GM12878 (cell line): ENCODE data around the gene RFX1. TPM values are rescaled to one million over a fixed set of nuclear protein-coding genes. Genes with fewer than 3 reads are reported as not detected.

Experiments used
- ATAC-seq: fragments of 200-7000 bp; cut with Tn5 transposase; 3 replicates; pipeline ENCODE4 v1.9.1; 2020; ENCODE audit warnings: mild to moderate bottlenecking, moderate library complexity
- BruUV-seq: library from RNA; stranded (reverse); fragments of 400-500 nt; replicated peaks from 2 replicates; lab custom pipeline; 2021; lab: Mats Ljungman, UMichigan
- CTCF ChIA-PET: fragments of 300-600 bp; sonication (Branson Sonifier 250); formaldehyde crosslinking; extraction: SDS; loops from one replicate; lab custom pipeline; 2021; ENCODE audit warnings: inconsistent platforms; lab: Yijun Ruan, JAX
- POLR2A ChIA-PET: fragments of 350-600 bp; formaldehyde crosslinking; extraction: SDS; loops from one replicate; lab custom pipeline; 2021; ENCODE audit warnings: inconsistent platforms; lab: Charles Lee
- RAD21 ChIA-PET: fragments of 300-600 bp; sonication (Branson Sonifier 250); formaldehyde crosslinking; loops from one replicate; lab custom pipeline; 2023; ENCODE audit warnings: antibody characterized with exemption; ENCODE audit not compliant: unreplicated experiment; lab: Charles Lee
- SMC1A ChIA-PET: fragments of 300-600 bp; sonication (Branson Sonifier 250); formaldehyde crosslinking; loops from one replicate; lab custom pipeline; 2023; ENCODE audit not compliant: unreplicated experiment, uncharacterized antibody; lab: Charles Lee
- DNase-seq: peaks from one replicate; pipeline ENCODE4 v3.0.0-alpha.2; 2011; ENCODE audit warnings: low read depth, low spot score
- FAIRE-seq: peaks from 3 replicates; lab custom pipeline; 2011; peaks lifted over from hg19 to GRCh38; lab: Jason Lieb, UNC
- H2AFZ ChIP-seq: 2 replicates; pipeline ENCODE4 v1.6.0; 2011; ENCODE audit warnings: low read depth, low read length, control low read depth; ENCODE audit not compliant: control insufficient read depth
- H3K27ac ChIP-seq: 2 replicates; pipeline ENCODE4 v1.5.1; 2011; ENCODE audit warnings: control low read depth; ENCODE audit not compliant: control insufficient read depth, insufficient read depth
- H3K27me3 ChIP-seq, 2 experiments: replicated peaks in 1 of 2; 2 replicates each; pipeline versions ENCODE4 v1.6.0 to v1.6.1; 2011; ENCODE audit warnings: low read length in 1 of 2; ENCODE audit not compliant: control insufficient read depth in 2 of 2, insufficient read depth in 2 of 2
- H3K36me3 ChIP-seq, 2 experiments: 2 replicates each; pipeline ENCODE4 v1.5.1; 2011; ENCODE audit warnings: low read length in 1 of 2; ENCODE audit not compliant: control insufficient read depth in 2 of 2, insufficient read depth in 2 of 2
- H3K4me1 ChIP-seq: 2 replicates; pipeline ENCODE4 v1.6.1; 2011; ENCODE audit warnings: mild to moderate bottlenecking, low read length, moderate library complexity, mixed read lengths; ENCODE audit not compliant: control insufficient read depth, insufficient read depth
- H3K4me2 ChIP-seq: 2 replicates; pipeline ENCODE4 v1.6.0; 2011; ENCODE audit warnings: control low read depth; ENCODE audit not compliant: control insufficient read depth, insufficient read depth
- H3K4me3 ChIP-seq: fragments of 200-600 bp; sonication (generic); 2 replicates; pipeline ENCODE4 v1.5.1; 2016
- H3K79me2 ChIP-seq: 2 replicates; pipeline ENCODE4 v1.6.0; 2011; ENCODE audit warnings: low read length; ENCODE audit not compliant: control insufficient read depth, insufficient read depth
- H3K9ac ChIP-seq: 2 replicates; pipeline ENCODE4 v1.8.0; 2011; ENCODE audit warnings: low read length, control low read depth, mixed read lengths; ENCODE audit not compliant: control insufficient read depth, insufficient read depth
- H3K9me3 ChIP-seq: replicated peaks from 3 replicates; pipeline ENCODE4 v1.5.1; 2011; ENCODE audit warnings: mild to moderate bottlenecking, low read length; ENCODE audit not compliant: control insufficient read depth, insufficient read depth
- H4K20me1 ChIP-seq: 2 replicates; pipeline ENCODE4 v1.6.0; 2011; ENCODE audit not compliant: control insufficient read depth, insufficient read depth
- CEBPB ChIP-seq, 2 experiments: fragments of 150-350 bp in 1 of 2; IDR thresholded peaks; 2 replicates each; pipeline ENCODE4 v1.6.1; 2012 to 2014; ENCODE audit warnings: low read depth in 2 of 2, low read length in 2 of 2, borderline replicate concordance in 1 of 2, inconsistent platforms in 1 of 2
- E2F8 ChIP-seq: fragments of 450-650 bp; IDR thresholded peaks from 2 replicates; pipeline ENCODE4 v1.6.1; 2018; ENCODE audit warnings: mild to moderate bottlenecking, low read depth, moderate library complexity; ENCODE audit not compliant: partially characterized antibody
- FOXM1 ChIP-seq: IDR thresholded peaks from 2 replicates; pipeline ENCODE4 v1.6.1; 2012; ENCODE audit warnings: low read depth, mild to moderate bottlenecking, inconsistent platforms, low read length, moderate library complexity
- HDAC2 ChIP-seq: fragments of 200-600 bp; sonication (generic); IDR thresholded peaks from 2 replicates; pipeline ENCODE4 v1.6.1; 2017
- HDAC6 ChIP-seq: fragments of 200-600 bp; sonication (generic); IDR thresholded peaks from one replicate; pipeline ENCODE4 v1.8.0; 2017; ENCODE audit warnings: antibody characterized with exemption; ENCODE audit not compliant: unreplicated experiment
- KLF5 ChIP-seq: fragments of 450-650 bp; IDR thresholded peaks from 2 replicates; pipeline ENCODE4 v1.6.1; 2014; ENCODE audit warnings: mild to moderate bottlenecking; ENCODE audit not compliant: partially characterized antibody
- MYC ChIP-seq: IDR thresholded peaks from 2 replicates; pipeline ENCODE4 v1.6.1; 2011; ENCODE audit warnings: mild to moderate bottlenecking, low read length, moderate library complexity, inconsistent platforms; ENCODE audit not compliant: insufficient read depth, insufficient replicate concordance, insufficient read length, severe bottlenecking
- SMAD5 ChIP-seq: IDR thresholded peaks from 2 replicates; pipeline ENCODE4 v1.6.1; 2016; ENCODE audit warnings: antibody characterized with exemption, low read depth
- TCF3 ChIP-seq: IDR thresholded peaks from 2 replicates; pipeline ENCODE4 v1.6.1; 2012; ENCODE audit warnings: low read depth, mild to moderate bottlenecking, low read length, borderline replicate concordance; ENCODE audit not compliant: insufficient read depth
- ZBED1 ChIP-seq: IDR thresholded peaks from 2 replicates; pipeline ENCODE4 v1.6.1; 2016; ENCODE audit warnings: borderline replicate concordance
- WGBS: methylation state at CpG from one replicate; pipeline ENCODE4 v1.1.6; 2016; ENCODE audit warnings: low lambda C conversion rate; ENCODE audit not compliant: insufficient replicate concordance, insufficient coverage; ENCODE audit errors: missing lambda C conversion rate; 5-methylcytosine and 5-hydroxymethylcytosine counted together
- in situ Hi-C: fragments of 300-500 bp; cut with MboI; formaldehyde crosslinking; loops from 9 replicates; pipeline ENCODE4 v1.14.3; 2018; ENCODE audit warnings: mixed read lengths
- intact Hi-C: fragments of 100-400 bp; cut with micrococcal nuclease; formaldehyde crosslinking; loops from one replicate; pipeline ENCODE4 v1.14.2; 2022; ENCODE audit not compliant: unreplicated experiment
- polyA plus RNA-seq, 11 experiments: library from polyadenylated mRNA; depleted of rRNA in 4 of 11; unstranded in 6 of 11; stranded (reverse) in 5 of 11; fragments of >200 nt; fragmentation: Nextera tagmentation in 4 of 11; fragmentation: Illumina TruSeq in 1 of 11; extraction: Ambion mirVana in 4 of 11; extraction: Trizol in 1 of 11; gene quantifications; 1 replicate in 1 of 11; 2 replicates in 10 of 11; pipeline versions ENCODE4 v1.2.1 to v1.2.3, GENCODE V29; 2011 to 2016; ENCODE audit warnings: inconsistent platforms in 2 of 11, missing spikeins in 2 of 11, low read depth in 1 of 11
- total RNA-seq, 4 experiments: library from RNA; depleted of rRNA in 3 of 4; stranded (reverse); fragments of >200 nt in 3 of 4; fragmentation: Illumina TruSeq in 1 of 4; extraction: Trizol in 1 of 4; gene quantifications; 2 replicates each; pipeline versions ENCODE4 v1.2.1 to v1.2.3, GENCODE V29; 2013 to 2021

RFX1 gene
- total and polyA plus RNA-seq, 10 of the 15 experiments (the other 5 are each of a cell fraction or from before 2014, with no cell fraction given): 0.05 to 11.0 (median 1.5) TPM

GRCh38 chr19:13992025-13992424, 14.1 kb downstream of the RFX1 start (continued):
- TF ChIP-seq E2F8 (no peak), FOXM1 (no peak), KLF5 (no peak), HDAC2 (no peak)

DNA sequence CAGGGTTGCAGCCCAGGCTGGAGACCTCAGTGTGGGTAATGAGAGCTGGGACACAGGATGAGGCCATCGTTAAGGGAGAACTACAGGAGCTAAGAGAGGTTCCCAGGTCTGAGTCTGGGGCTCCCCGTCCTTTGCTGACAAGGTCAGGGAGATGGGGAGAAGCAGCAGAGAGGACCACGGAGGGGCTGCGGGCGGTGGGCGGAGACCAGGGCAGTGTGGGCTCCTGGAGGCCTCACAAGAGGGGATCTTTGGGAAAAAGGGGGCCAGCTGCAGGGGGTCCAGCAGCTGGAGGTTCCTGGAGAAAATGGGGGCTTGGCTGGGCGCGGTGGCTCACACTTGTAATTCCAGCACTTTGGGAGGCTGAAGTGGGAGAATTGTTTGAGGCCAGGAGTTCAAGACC, 16.0 kb downstream of the RFX1 start:
- Histone ChIP-seq H3K4me1 (peaks cover 26% of the 10 kb centered on the region), H3K9ac (no peak overlapping the region), H3K36me3 (peaks cover 0 to 3% of the 10 kb centered on the region in 2 experiments; a peak in 3 of 4 replicates), H3K79me2 (no peaks in the 10 kb centered on the region), H3K4me2 (no peak overlapping the region), H2AFZ (no peak overlapping the region), H3K4me3 (no peak overlapping the region), H3K27me3 (no peaks in the 10 kb centered on the region), H3K27ac (no peak overlapping the region), H4K20me1 (no peaks in the 10 kb centered on the region), H3K9me3 (no peaks in the 10 kb centered on the region)
- 82% methylated on average over 8 of the region's 8 CpGs for whole genome bisulfite sequencing
- SMC1A ChIA-PET: interaction anchor here (1.3 kb wide), 1 partner anchor 22 kb away, joined by 3 read pairs; no protein-coding TSS in a partner anchor
- TF ChIP-seq MYC (no peak), TCF3 (no peak), ZBED1 (no peak), HDAC6 (no peak), CEBPB (IDR thresholded peaks at IDR 0.05; ENCODE audit: borderline replicate concordance in 1 of 2, low read depth in 2 of 2, low read length in 2 of 2) (no peak), SMAD5 (no peak)
- in situ Hi-C loops: no loop called here
- no TSS peak for BruUV-seq
- POLR2A ChIA-PET: interaction anchor here (0.7 to 6.5 kb wide), 3 partner anchors 9 to 42 kb away, joined by 3 to 49 read pairs (median 3); partner anchors contain the start of genes IL27RA and RFX1
- CTCF ChIA-PET: interaction anchor here (1.1 kb wide), 1 partner anchor 52 kb away, joined by 3 read pairs; no protein-coding TSS in a partner anchor
- DNase-seq (no peak), ATAC-seq (no peak), FAIRE-seq (no peak)
- RAD21 ChIA-PET: no interaction called here
- intact Hi-C loops: no loop called here
